Small intestine (tissue), 7 donors: ENCODE data around the gene DST. TPM values are rescaled to one million over a fixed set of nuclear protein-coding genes. Genes with fewer than 3 reads are reported as not detected.

ENCODE experiments used
- DNase-seq, 2 donors: peaks; one replicate each; pipeline versions ENCODE4 v3.0.0 to v3.0.0-alpha.2; 2013
- FAIRE-seq: peaks from 2 replicates; lab custom pipeline; 2012; peaks lifted over from hg19 to GRCh38; lab: Jason Lieb, UNC
- H3K27ac ChIP-seq, 3 donors: one replicate each; pipeline ENCODE4 v1.5.1; 2013; ENCODE audit warnings: low read length in 2 of 3, mild to moderate bottlenecking in 2 of 3, control low read depth in 1 of 3, inconsistent platforms in 1 of 3, low read depth in 1 of 3, moderate library complexity in 1 of 3
- H3K27me3 ChIP-seq, 3 donors: one replicate each; pipeline ENCODE4 v1.6.1; 2013; ENCODE audit warnings: low read length in 3 of 3, inconsistent platforms in 1 of 3; ENCODE audit not compliant: control insufficient read depth in 3 of 3, insufficient read depth in 3 of 3
- H3K36me3 ChIP-seq, 3 donors: one replicate each; pipeline ENCODE4 v1.6.1; 2013; ENCODE audit warnings: low read length in 3 of 3, inconsistent platforms in 1 of 3, low read depth in 1 of 3, mild to moderate bottlenecking in 1 of 3, moderate library complexity in 1 of 3; ENCODE audit not compliant: control insufficient read depth in 3 of 3, insufficient read depth in 2 of 3
- H3K4me1 ChIP-seq, 3 donors: one replicate each; pipeline ENCODE4 v1.6.1; 2013; ENCODE audit warnings: low read length in 2 of 3, inconsistent platforms in 1 of 3, low read depth in 1 of 3, mild to moderate bottlenecking in 1 of 3, moderate library complexity in 1 of 3; ENCODE audit not compliant: control insufficient read depth in 3 of 3, insufficient read depth in 2 of 3
- H3K4me3 ChIP-seq, 3 donors: one replicate each; pipeline ENCODE4 v1.5.1; 2013; ENCODE audit warnings: low read length in 3 of 3, control low read depth in 1 of 3, inconsistent platforms in 1 of 3, low read depth in 1 of 3, mild to moderate bottlenecking in 1 of 3, moderate library complexity in 1 of 3
- H3K9me3 ChIP-seq, 2 donors: one replicate each; pipeline ENCODE4 v1.6.1; 2013; ENCODE audit warnings: low read depth in 1 of 2, low read length in 1 of 2; ENCODE audit not compliant: control insufficient read depth in 2 of 2, insufficient read depth in 1 of 2
- WGBS, 3 donors: extraction: QIAGEN DNeasy Blood & Tissue Kit; methylation state at CpG; one replicate each; pipeline ENCODE4 v1.1.7; 2013; 5-methylcytosine and 5-hydroxymethylcytosine counted together
- polyA plus RNA-seq, 4 donors: library from polyadenylated mRNA; stranded (reverse) in 3 of 4; unstranded in 1 of 4; fragments of 200-250 nt in 3 of 4; fragments of 120-200 nt in 1 of 4; gene quantifications; one replicate each; pipeline versions ENCODE4 v1.2.1 to v1.2.3, GENCODE V29; 2013
- donor health status: healthy with polysubstance abuse.
- donor health status: control.
- donor health status: control.
- donor health status: Bipolar disorder and iron deficiency.
- donor health status: healthy.

Gene DST
- polyA plus RNA-seq, 4 donors: 40.5 to 192 (median 78.2) TPM

- DNase-seq (no peak), FAIRE-seq (no peak)
- Histone ChIP-seq H3K27ac (no peak overlapping the region), H3K36me3 (peaks cover 3 to 21% (median 4%) of the 10 kb centered on the region in 3 donors), H3K4me3 (no peak overlapping the region), H3K9me3 (no peaks in the 10 kb centered on the region), H3K4me1 (peaks cover 0 to 12% (median 3%) of the 10 kb centered on the region in 3 donors), H3K27me3 (no peaks in the 10 kb centered on the region)
- WGBS, 3 donors: 83 to 94% (median 92%) methylated on average over 4 of the region's 4 CpGs
These were observed 161.9 kb downstream of the DST start for GRCh38 chr6:56480654-56481337.

DNA sequence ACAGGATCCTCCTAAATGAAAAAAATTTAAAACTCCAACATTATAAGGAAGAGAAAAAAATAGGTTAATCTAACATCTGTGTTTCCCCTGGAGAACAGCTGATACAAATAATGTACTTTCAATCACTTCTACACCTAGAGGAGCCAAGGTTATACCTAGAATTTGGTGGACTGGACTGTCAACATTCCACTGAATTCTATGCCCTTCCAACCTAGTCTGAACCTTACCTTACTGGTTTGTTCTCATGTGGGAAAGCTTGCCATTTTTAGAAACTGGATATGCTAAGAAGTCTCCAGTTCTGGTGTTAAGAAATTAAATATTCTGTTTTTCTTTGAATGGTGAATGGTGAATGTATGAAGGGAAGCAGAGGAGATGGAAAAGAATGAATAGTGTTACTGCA, 162.4 kb downstream of the DST start:
- Histone ChIP-seq H3K27ac (no peak overlapping the region), H3K27me3 (no peaks in the 10 kb centered on the region), H3K36me3 (peaks cover 4 to 20% (median 4%) of the 10 kb centered on the region in 3 donors), H3K4me3 (no peak overlapping the region), H3K9me3 (no peaks in the 10 kb centered on the region), H3K4me1 (peaks cover 0 to 16% (median 6%) of the 10 kb centered on the region in 3 donors)
- DNase-seq (no peak), FAIRE-seq (no peak)

GRCh38 chr6:56479381-56479780, 163.3 kb downstream of the DST start:
- peaks cover 4 to 22% (median 4%) of the 10 kb centered on the region in 3 donors for H3K36me3 ChIP-seq
- no peaks in the 10 kb centered on the region for H3K9me3 ChIP-seq
- DNase-seq (no peak), FAIRE-seq (no peak)
- no peak overlapping the region for H3K4me3 ChIP-seq
- 93 to 98% (median 96%) methylated on average over 3 of the region's 3 CpGs for WGBS, 3 donors
- peaks cover 0 to 16% (median 6%) of the 10 kb centered on the region in 3 donors for H3K4me1 ChIP-seq
- H3K27me3 ChIP-seq: no peaks in the 10 kb centered on the region
- H3K27ac ChIP-seq: no peak overlapping the region

- no peaks in the 10 kb centered on the region for H3K27me3 ChIP-seq
- H3K4me3 ChIP-seq: no peak overlapping the region
- peaks cover 0 to 16% (median 6%) of the 10 kb centered on the region in 3 donors for H3K4me1 ChIP-seq
- no peak overlapping the region for H3K27ac ChIP-seq
- no peaks in the 10 kb centered on the region for H3K9me3 ChIP-seq
- peaks cover 4 to 26% (median 6%) of the 10 kb centered on the region in 3 donors for H3K36me3 ChIP-seq
- WGBS, 3 donors: 86 to 100% (median 95%) methylated on average over 1 of the region's 1 CpG
- FAIRE-seq: no peak
- DNase-seq: no peak
These were observed 164.5 kb downstream of the DST start for GRCh38 chr6:56478202-56478601.

- no peak overlapping the region for H3K27ac ChIP-seq
- H3K36me3 ChIP-seq: peaks cover 4 to 26% (median 6%) of the 10 kb centered on the region in 3 donors
- H3K9me3 ChIP-seq: no peaks in the 10 kb centered on the region
- FAIRE-seq (no peak), DNase-seq (no peak)
- peaks cover 0 to 13% (median 6%) of the 10 kb centered on the region in 3 donors for H3K4me1 ChIP-seq
- no peak overlapping the region for H3K4me3 ChIP-seq
- WGBS, 3 donors: 90 to 92% (median 92%) methylated on average over 5 of the region's 5 CpGs
- no peaks in the 10 kb centered on the region for H3K27me3 ChIP-seq
These were observed 165.4 kb downstream of the DST start for GRCh38 chr6:56477241-56477640.

DNA sequence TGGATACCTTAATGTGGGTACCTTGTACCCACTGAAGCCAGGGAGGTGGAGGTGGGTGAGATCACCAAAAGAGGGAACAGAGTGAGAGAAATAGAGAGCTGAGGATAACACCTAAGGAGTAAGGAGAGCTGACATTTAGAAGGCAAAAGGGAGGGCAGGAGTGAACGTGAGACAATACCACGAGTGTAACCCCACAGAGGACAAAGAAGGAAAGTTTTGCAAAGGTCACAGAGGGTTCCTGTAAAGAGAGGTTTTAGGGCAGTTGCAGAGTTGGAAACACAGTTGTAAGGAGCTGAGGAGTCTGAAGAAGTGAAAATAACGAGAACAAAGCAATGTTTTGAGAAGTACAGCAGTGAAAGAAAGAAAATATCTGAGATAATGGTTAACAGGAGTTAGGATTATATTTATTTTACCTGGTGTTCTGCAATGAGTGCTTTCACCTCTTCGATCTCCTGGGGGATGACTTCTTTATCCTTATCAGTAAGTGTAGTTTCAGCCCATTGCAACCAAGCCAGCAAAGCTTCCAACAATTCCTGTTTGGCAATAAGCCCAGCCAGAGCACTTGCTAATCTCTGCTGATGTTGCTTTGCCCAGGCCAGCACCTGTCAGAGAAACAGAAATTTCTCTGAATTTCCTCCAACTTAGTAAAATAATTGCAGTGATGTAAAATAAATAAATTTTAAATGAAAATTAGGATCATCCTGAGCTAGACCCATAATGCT, 166.8 kb downstream of the DST start:
- WGBS, 3 donors: 6 to 46% (median 12%) methylated on average over 4 of the region's 4 CpGs
- Histone ChIP-seq H3K27me3 (no peaks in the 10 kb centered on the region), H3K4me1 (peaks cover 0 to 11% (median 6%) of the 10 kb centered on the region in 3 donors), H3K36me3 (peaks cover 2 to 26% (median 7%) of the 10 kb centered on the region in 3 donors), H3K9me3 (no peaks in the 10 kb centered on the region), H3K27ac (peak overlapping the region in 1 of 3 donors; percentile 25), H3K4me3 (no peak overlapping the region)
- FAIRE-seq: no peak
- DNase-seq: peak; percentile 54 to 69

GRCh38 chr6:56474532-56474931, 168.2 kb downstream of the DST start:
- H3K27me3 ChIP-seq: no peaks in the 10 kb centered on the region
- FAIRE-seq (no peak), DNase-seq (no peak)
- no peak overlapping the region for H3K4me3 ChIP-seq
- H3K36me3 ChIP-seq: peaks cover 2 to 24% (median 9%) of the 10 kb centered on the region in 3 donors
- H3K27ac ChIP-seq: no peak overlapping the region
- 45 to 86% (median 84%) methylated on average over 1 of the region's 1 CpG for WGBS, 3 donors
- peaks cover 0 to 11% (median 6%) of the 10 kb centered on the region in 3 donors for H3K4me1 ChIP-seq
- H3K9me3 ChIP-seq: no peaks in the 10 kb centered on the region

- Histone ChIP-seq H3K36me3 (peaks cover 11 to 22% (median 19%) of the 10 kb centered on the region in 3 donors), H3K27ac (no peak overlapping the region), H3K4me3 (no peak overlapping the region), H3K9me3 (no peaks in the 10 kb centered on the region), H3K4me1 (no peaks in the 10 kb centered on the region), H3K27me3 (no peaks in the 10 kb centered on the region)
- DNase-seq (no peak), FAIRE-seq (no peak)
- 94 to 98% (median 96%) methylated on average over 13 of the region's 13 CpGs for WGBS, 3 donors
These were observed 179.2 kb downstream of the DST start for GRCh38 chr6:56463443-56463842.
